DMS 273 (cell line): ENCODE data around the gene MKNK2.

Experiments used
- DNase-seq: peaks from one replicate; lab custom pipeline; 2025; ENCODE audit not compliant: unreplicated experiment; lab: John Stamatoyannopoulos, UW

MKNK2 gene

GRCh38 chr19:2058570-2059421 is 7.8 kb upstream of the MKNK2 start:
- DNase-seq: no peak

- no peak for DNase-seq
Observed at GRCh38 chr19:2057484-2058469, 6.7 kb upstream of the MKNK2 start.

GRCh38 chr19:2056837-2057192 is 5.8 kb upstream of the MKNK2 start:
- DNase-seq: no peak

- no peak for DNase-seq
Observed at GRCh38 chr19:2055931-2056836, 5.1 kb upstream of the MKNK2 start.

GRCh38 chr19:2054763-2055162 is 3.7 kb upstream of the MKNK2 start:
- DNase-seq: no peak

GRCh38 chr19:2053601-2054389 is 2.8 kb upstream of the MKNK2 start:
- peak; percentile 54 for DNase-seq

GRCh38 chr19:2051773-2052704 is 995 bp upstream of the MKNK2 start:
- DNase-seq: peak; percentile 42

GRCh38 chr19:2050349-2050990 is 574 bp downstream of the MKNK2 start:
- peak; percentile 65 for DNase-seq

- peak; percentile 66 for DNase-seq
Observed at GRCh38 chr19:2049741-2050348, 1.2 kb downstream of the MKNK2 start.

GRCh38 chr19:2048959-2049740 is 1.9 kb downstream of the MKNK2 start:
- no peak for DNase-seq

- DNase-seq: no peak
Observed at GRCh38 chr19:2048104-2048958, 2.7 kb downstream of the MKNK2 start.

GRCh38 chr19:2047449-2048103 is 3.5 kb downstream of the MKNK2 start:
- no peak for DNase-seq

GRCh38 chr19:2047076-2047448 is 4.0 kb downstream of the MKNK2 start:
- no peak for DNase-seq

GRCh38 chr19:2046046-2046907 is 4.8 kb downstream of the MKNK2 start:
- DNase-seq: no peak

- DNase-seq: no peak
Observed at GRCh38 chr19:2045501-2046045, 5.5 kb downstream of the MKNK2 start.
